ENCODE data around the gene LRRC59.

The LRRC59 gene

DNA sequence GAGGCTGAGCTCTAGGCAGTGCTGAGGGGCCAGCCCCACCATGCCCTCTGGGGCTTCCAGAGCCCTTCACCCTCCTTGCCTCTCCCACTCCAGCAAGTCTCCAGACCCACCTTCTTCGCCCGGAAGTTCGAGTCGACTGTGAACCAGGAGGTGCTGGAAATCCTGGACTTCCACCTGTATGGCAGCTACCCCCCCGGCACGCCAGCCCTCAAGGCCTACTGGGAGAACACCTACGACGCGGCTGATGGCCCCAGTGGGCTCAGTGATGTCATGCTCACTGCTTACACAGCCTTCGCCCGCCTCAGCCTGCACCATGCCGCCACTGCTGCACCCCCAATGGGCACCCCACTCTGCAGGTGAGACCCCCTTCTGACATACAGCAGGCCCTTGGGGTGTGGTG lies 40.9 kb downstream of the LRRC59 start:
- H3K9me2 ChIP-seq (replicated peaks; ENCODE audit: insufficient read depth, low read length) = no peaks in the 10 kb centered on the region
- H4K20me1 ChIP-seq (ENCODE audit: low read depth, low read length) = no peaks in the 10 kb centered on the region
- TF ChIP-seq EZH2phosphoT487 (conservative IDR thresholded peaks at IDR 0.05; ENCODE audit: low read length) = no peak
- TF ChIP-seq, protein P1, sequence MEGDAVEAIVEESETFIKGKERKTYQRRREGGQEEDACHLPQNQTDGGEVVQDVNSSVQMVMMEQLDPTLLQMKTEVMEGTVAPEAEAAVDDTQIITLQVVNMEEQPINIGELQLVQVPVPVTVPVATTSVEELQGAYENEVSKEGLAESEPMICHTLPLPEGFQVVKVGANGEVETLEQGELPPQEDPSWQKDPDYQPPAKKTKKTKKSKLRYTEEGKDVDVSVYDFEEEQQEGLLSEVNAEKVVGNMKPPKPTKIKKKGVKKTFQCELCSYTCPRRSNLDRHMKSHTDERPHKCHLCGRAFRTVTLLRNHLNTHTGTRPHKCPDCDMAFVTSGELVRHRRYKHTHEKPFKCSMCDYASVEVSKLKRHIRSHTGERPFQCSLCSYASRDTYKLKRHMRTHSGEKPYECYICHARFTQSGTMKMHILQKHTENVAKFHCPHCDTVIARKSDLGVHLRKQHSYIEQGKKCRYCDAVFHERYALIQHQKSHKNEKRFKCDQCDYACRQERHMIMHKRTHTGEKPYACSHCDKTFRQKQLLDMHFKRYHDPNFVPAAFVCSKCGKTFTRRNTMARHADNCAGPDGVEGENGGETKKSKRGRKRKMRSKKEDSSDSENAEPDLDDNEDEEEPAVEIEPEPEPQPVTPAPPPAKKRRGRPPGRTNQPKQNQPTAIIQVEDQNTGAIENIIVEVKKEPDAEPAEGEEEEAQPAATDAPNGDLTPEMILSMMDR (IDR thresholded peaks at IDR 0.05; ENCODE audit: insufficient read depth, low read length, poor library complexity, severe bottlenecking) = no peak
- no peaks in the 10 kb centered on the region for H3K36me3 ChIP-seq (ENCODE audit: low read length)
- no peak overlapping the region for H3K4me3 ChIP-seq (ENCODE audit: insufficient read depth, low read length, poor library complexity, severe bottlenecking)
- H3K4me2 ChIP-seq (ENCODE audit: low read depth, low read length, poor library complexity, severe bottlenecking) = no peak overlapping the region
- H3K9me3 ChIP-seq (ENCODE audit: insufficient read depth, low read length) = no peaks in the 10 kb centered on the region
- H3K9ac ChIP-seq (ENCODE audit: low read length) = no peak overlapping the region
- no peaks in the 10 kb centered on the region for H3K79me2 ChIP-seq (ENCODE audit: insufficient read depth, low read length)
- no peak overlapping the region for H3K27ac ChIP-seq (ENCODE audit: low read depth, low read length)
- no peaks in the 10 kb centered on the region for H3K27me3 ChIP-seq (ENCODE audit: low read length)
- no peaks in the 10 kb centered on the region for H3F3A ChIP-seq (ENCODE audit: insufficient read depth)
- H2AFZ ChIP-seq (ENCODE audit: low read depth, low read length, severe bottlenecking) = no peak overlapping the region

DNA sequence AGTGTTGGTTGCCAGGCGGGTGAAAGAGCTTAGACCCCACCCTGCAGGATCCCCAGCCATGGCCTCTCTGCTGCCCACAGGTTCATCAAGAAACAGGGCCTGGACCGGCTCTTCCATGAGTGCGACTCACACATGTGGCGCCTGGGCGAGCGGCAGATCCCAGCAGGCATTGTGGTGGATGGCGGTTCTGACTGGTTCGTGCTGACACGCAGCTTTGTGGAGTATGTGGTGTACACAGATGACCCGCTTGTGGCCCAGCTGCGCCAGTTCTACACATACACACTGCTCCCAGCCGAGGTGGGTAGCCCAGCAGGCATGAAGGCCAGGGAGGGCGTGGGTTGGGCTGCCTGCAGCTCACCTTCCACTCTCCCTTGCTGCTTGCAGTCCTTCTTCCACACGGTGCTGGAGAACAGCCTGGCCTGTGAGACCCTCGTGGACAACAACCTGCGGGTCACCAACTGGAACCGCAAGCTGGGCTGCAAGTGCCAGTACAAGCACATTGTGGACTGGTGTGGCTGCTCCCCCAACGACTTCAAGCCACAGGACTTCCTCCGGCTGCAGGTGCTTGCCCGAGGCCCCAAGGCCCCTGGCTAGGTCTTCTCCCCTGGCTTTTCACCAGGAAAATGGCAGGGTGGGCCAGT lies 41.5 kb downstream of the LRRC59 start:
- no peaks in the 10 kb centered on the region for H3K36me3 ChIP-seq (ENCODE audit: low read length)
- no peak overlapping the region for H3K4me2 ChIP-seq (ENCODE audit: low read depth, low read length, poor library complexity, severe bottlenecking)

DNA sequence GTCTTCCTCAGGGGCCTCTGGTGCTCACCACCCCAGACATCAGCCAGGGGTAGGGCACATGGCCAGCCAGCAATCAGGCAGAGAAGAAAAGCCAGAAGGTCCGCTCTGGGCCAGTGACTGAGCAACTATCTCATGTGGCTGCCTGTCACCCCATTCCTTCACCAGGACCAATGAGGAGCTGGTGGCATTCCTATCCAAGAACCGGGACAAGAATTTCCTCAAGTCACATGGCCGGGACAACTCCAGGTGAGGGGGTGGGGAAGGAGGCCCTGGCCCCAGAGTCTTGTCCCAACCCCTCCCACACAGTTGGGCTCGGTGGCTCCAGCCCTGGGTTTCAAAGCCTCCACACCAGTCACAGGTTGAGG lies 42.0 kb downstream of the LRRC59 start:
- H3K36me3 ChIP-seq (ENCODE audit: low read length) = no peaks in the 10 kb centered on the region
- H3F3A ChIP-seq (ENCODE audit: insufficient read depth) = no peaks in the 10 kb centered on the region
- no peak overlapping the region for H3K4me2 ChIP-seq (ENCODE audit: low read depth, low read length, poor library complexity, severe bottlenecking)
- H3K27ac ChIP-seq (ENCODE audit: low read depth, low read length) = no peak overlapping the region
- H3K9me2 ChIP-seq (replicated peaks; ENCODE audit: insufficient read depth, low read length) = no peaks in the 10 kb centered on the region
- H4K20me1 ChIP-seq (ENCODE audit: low read depth, low read length) = no peaks in the 10 kb centered on the region
- TF ChIP-seq, protein P1 (IDR thresholded peaks at IDR 0.05; ENCODE audit: insufficient read depth, low read length, poor library complexity, severe bottlenecking) = no peak
- no peak for TF ChIP-seq EZH2phosphoT487 (conservative IDR thresholded peaks at IDR 0.05; ENCODE audit: low read length)
- no peak overlapping the region for H2AFZ ChIP-seq (ENCODE audit: low read depth, low read length, severe bottlenecking)
- no peak overlapping the region for H3K4me3 ChIP-seq (ENCODE audit: insufficient read depth, low read length, poor library complexity, severe bottlenecking)
- no peaks in the 10 kb centered on the region for H3K27me3 ChIP-seq (ENCODE audit: low read length)
- no peaks in the 10 kb centered on the region for H3K79me2 ChIP-seq (ENCODE audit: insufficient read depth, low read length)
- H3K9ac ChIP-seq (ENCODE audit: low read length) = no peak overlapping the region
- H3K9me3 ChIP-seq (ENCODE audit: insufficient read depth, low read length) = no peaks in the 10 kb centered on the region

More for the DNA sequence above, 41.5 kb downstream of the LRRC59 start:
- Histone ChIP-seq H4K20me1 (ENCODE audit: low read depth, low read length) (no peaks in the 10 kb centered on the region), H3K27ac (ENCODE audit: low read depth, low read length) (no peak overlapping the region), H3K27me3 (ENCODE audit: low read length) (no peaks in the 10 kb centered on the region), H3F3A (ENCODE audit: insufficient read depth) (no peaks in the 10 kb centered on the region), H3K9ac (ENCODE audit: low read length) (no peak overlapping the region), H3K4me3 (ENCODE audit: insufficient read depth, low read length, poor library complexity, severe bottlenecking) (no peak overlapping the region), H3K79me2 (ENCODE audit: insufficient read depth, low read length) (no peaks in the 10 kb centered on the region), H3K9me2 (replicated peaks; ENCODE audit: insufficient read depth, low read length) (no peaks in the 10 kb centered on the region), H3K9me3 (ENCODE audit: insufficient read depth, low read length) (no peaks in the 10 kb centered on the region), H2AFZ (ENCODE audit: low read depth, low read length, severe bottlenecking) (no peak overlapping the region)
- no peak for TF ChIP-seq EZH2phosphoT487 (conservative IDR thresholded peaks at IDR 0.05; ENCODE audit: low read length)
- TF ChIP-seq, protein P1 (IDR thresholded peaks at IDR 0.05; ENCODE audit: insufficient read depth, low read length, poor library complexity, severe bottlenecking) = no peak

Measured in SU-DHL-6 (cell line).